NT2/D1 (cell line): ENCODE results near the gene EEFSEC.

ENCODE experiments used
- SUZ12 ChIP-seq: IDR thresholded peaks from 2 replicates; pipeline ENCODE4 v1.6.1; 2011; ENCODE audit not compliant: insufficient read length, insufficient read depth; ENCODE audit errors: extremely low read depth
- YY1 ChIP-seq: IDR thresholded peaks from 2 replicates; pipeline ENCODE4 v1.6.1; 2011; ENCODE audit not compliant: insufficient read length, insufficient read depth
- ZNF274 ChIP-seq: IDR thresholded peaks from 2 replicates; pipeline ENCODE4 v1.6.1; 2011; ENCODE audit warnings: mild to moderate bottlenecking, low read depth, low read length

DNA sequence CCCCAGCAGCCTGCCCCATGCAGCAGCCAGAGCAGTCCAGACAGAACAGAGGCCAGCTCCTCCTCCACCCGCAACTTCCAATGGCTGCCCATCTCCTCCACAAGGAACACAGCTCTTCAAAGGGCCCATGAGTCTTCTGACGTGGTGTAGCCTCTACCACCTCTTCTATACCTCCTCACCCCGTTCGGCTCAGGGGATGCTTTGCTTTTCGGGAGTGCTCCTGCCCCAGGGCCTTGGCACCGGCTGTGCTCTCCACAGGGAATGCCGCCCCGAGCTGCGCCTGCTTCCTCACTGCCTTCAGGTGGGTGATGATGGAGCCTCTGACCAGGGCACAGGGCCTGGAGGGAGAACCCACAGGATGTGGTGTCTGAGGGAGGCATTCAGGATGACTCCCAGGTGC lies 298.8 kb downstream of the EEFSEC start:
- TF ChIP-seq SUZ12, result no peak
- TF ChIP-seq YY1, result no peak
- TF ChIP-seq ZNF274, result no peak
